ENCODE results near the gene ATP6V0B.

ATP6V0B gene

DNA sequence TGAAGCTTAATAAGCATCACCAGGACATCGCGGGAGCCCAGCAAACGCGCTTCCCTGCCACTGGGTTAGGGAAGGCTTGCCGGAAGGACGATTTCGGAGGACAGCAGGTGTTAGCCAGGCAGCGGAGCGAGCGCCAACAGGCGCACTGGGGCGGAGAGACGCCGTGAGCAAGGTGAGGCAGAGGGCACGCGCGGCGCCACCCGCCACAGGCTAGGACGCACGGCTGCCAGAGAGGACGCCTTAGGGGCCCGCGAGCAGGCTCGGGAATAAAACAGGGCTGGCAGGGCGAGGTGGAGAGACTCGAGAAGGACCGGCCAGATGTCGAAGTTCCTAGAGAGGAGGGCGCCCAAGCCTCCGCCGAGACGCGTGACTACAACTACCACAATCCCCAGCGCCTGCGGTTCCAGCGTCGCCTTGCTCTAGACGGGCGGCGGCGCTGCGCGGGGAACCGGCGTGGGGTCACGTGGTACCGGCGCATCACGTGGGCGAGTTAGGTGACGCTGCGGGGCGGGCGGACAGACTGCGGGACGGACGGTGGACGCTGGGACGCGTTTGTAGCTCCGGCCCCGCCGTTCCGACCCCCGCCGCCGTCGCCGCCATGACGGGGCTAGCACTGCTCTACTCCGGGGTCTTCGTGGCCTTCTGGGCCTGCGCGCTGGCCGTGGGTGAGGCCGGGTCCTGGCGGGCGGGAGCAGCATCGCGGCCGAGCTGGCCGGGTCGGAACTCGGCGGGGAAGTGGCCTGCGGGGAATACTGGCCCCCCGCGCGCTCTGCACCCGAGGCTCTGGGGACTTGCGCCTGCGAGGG, at the start of gene ATP6V0B:
Gene ATP6V0B (plus strand): TSS at position 518 of the 806 bp plus-strand sequence. CDS start 81 bp downstream, at position 599.
- in situ Hi-C loops (cut with HindIII; ENCODE audit: low sequenced_read_pairs): loop anchor here (5.0 kb wide), 2 partner anchors 37 to 53 kb away; no protein-coding TSS in a partner anchor

DNA sequence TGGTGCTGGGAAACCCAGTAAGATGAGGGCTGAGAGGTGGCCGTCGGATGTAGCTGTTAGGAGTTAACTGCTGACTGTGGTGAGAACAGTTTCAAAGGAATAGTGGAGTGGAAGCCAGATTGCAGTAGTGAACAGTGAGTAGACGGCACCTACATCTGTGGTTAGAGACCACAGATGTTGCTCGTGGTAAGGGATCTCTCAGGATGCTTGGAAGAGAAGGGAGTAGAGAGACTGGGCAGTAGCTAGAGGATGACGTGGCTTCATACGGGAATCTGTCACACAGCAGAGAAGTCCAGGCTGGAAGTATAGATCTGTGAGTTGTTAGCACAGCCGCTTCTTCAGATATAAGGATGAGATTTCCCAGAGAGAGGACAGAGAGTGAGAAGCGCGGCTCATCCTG, 48.9 kb upstream of the ATP6V0B start:
- in situ Hi-C loops (cut with HindIII; ENCODE audit: low sequenced_read_pairs): loop anchor here (25.0 kb wide), 1 partner anchor 689 kb away; no protein-coding TSS in a partner anchor

DNA sequence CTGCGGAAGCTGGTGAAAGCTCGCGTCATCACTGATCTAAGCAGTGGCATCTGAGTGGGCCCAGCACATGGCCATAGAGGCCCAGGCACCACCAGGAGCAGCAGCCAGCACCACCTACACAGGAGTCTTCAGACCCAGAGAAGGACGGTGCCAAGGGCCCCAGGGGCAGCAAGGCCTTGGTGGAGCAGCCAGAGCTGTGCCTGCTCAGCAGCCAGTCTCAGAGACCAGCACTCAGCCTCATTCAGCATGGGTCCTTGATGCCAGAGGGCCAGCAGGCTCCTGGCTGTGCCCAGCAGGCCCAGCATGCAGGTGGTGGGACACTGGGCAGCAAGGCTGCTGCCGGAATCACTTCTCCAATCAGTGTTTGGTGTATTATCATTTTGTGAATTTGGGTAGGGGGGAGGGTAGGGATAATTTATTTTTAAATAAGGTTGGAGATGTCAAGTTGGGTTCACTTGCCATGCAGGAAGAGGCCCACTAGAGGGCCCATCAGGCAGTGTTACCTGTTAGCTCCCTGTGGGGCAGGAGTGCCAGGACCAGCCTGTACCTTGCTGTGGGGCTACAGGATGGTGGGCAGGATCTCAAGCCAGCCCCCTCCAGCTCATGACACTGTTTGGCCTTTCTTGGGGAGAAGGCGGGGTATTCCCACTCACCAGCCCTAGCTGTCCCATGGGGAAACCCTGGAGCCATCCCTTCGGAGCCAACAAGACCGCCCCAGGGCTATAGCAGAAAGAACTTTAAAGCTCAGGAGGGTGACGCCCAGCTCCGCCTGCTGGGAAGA, 44.4 kb upstream of the ATP6V0B start:
- in situ Hi-C loops (cut with HindIII; ENCODE audit: low sequenced_read_pairs): loop anchor here (25.0 kb wide), 1 partner anchor 693 kb away; no protein-coding TSS in a partner anchor

DNA sequence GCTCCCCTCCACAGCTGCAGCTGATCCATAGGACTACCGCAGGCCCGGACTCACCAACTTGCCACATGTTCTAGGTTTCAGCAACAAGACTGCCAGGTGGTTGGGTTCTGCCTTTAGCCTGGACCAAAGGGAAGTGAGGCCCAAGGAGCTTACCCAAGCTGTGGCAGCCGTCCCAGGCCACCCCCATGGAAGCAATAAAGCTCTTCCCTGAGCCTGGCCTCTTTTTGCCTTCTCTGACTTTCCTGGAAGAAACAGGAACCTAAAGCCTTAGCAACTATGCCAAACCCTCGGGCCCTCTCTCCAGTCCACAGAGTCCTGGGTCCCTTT, 43.8 kb upstream of the ATP6V0B start:
- in situ Hi-C loops (cut with HindIII; ENCODE audit: low sequenced_read_pairs): loop anchor here (25.0 kb wide), 1 partner anchor 694 kb away; no protein-coding TSS in a partner anchor

DNA sequence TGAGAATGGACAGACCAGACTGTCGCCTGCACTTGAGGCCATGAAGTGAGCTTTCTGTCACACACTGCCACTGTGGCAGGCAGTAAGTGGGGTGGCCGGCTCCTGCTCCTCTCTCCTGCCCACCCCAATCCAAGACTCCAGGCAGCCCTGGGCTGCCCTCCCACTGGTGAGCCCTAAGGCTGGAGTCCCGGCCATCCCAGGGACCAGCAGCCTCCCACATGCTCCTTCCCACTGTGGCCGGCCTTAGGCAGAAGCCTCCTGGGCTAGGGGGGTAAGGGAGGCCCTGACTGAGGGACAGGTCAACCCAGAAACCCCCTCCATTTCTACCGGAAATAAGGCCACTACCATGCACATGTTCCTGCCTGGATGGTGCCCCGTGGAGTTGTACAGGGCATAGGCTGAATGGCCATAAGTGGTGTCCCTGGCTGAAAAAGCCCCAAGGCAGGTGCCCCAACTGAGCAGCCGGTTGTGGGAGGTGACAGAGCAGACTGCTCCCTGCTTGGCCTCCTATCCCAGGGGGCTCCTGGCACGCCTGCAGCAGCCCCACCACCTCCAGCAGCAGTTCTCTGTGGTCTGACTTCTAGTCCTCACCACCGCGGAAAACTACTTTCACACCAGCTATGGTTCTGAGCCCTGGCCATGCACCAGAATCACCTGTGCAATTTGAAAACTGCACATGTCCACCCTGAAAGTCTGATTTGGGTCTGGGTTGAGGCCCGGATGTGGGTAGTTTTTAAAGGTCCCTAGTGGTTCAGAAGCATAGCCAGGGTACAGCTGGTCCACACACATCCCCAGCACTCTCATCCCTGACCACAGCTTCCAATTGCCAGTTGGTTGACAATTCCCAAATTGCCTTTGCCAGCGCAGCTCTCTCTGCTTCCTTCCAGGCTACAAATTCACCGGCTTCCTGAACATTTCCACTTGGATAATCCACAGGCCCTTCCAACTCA, 42.8 kb upstream of the ATP6V0B start:
- in situ Hi-C loops (cut with HindIII; ENCODE audit: low sequenced_read_pairs): loop anchor here (25.0 kb wide), 1 partner anchor 695 kb away; no protein-coding TSS in a partner anchor

DNA sequence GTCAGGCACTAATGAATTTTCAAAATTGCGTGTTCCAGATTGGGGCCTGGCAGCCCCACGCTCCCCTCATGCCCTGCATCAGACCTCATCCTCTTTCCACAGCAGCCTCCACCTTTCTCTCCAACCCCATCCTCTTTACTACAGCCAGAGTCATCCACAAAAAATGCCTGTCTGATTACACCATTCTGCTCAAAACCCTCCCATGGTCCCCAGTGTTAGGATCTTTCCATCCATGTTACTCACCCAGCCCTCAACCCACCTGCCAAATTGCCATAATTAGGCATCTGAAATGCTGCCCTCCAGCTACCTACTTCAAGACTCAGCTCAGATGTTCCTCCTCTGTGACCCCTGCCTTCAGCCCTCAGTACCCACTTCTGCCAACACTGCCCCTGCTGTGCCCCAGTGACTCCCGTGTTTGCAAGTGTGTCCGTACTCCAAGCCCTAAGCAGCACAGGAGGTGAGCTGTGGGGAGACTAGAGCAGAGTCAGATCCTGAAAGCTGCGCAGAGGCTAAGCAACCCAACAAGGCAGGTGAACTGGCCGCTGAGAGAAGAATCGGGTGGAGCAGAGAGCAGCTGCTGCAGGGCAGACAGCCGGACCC, 41.9 kb upstream of the ATP6V0B start:
- in situ Hi-C loops (cut with HindIII; ENCODE audit: low sequenced_read_pairs): loop anchor here (25.0 kb wide), 1 partner anchor 696 kb away; no protein-coding TSS in a partner anchor

DNA sequence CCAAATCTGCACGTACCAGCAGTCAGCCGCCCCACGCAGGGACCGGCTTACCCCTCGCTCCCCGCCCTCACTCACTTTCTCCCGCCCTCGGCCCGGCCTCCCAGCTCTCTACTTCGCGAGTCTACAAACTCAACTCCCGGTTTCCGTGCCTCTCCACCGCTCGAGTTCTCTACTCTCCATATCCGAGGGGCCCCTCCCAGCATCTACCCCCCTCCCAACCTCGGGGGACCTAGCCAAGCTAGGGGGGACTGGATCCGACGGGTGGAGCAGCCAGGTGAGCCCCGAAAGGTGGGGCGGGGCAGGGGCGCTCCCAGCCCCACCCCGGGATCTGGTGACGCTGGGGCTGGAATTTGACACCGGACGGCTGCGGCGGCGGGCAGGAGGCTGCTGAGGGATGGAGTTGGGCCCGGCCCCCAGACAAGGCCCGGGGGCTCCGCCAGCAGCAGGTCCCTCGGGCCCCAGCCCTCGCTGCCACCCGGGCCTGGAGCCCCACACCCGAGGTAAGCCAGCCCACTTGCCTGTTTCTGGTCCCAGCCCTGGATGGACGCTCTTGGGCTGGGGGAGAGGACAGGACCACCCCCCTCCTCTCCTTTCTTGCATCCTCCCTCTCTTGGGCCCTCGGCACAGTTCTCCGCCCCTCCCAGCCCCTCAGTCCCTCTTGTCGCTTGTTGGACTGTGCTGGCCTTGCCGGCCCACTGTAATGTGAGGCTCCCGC, 41.2 kb upstream of the ATP6V0B start, which contains the start of gene ARTN:
Gene ARTN (plus strand): TSS at position 416 of the 715 bp plus-strand sequence. CDS start 1,856 bp downstream, outside the sequence.
- in situ Hi-C loops (cut with HindIII; ENCODE audit: low sequenced_read_pairs): loop anchor here (25.0 kb wide), 1 partner anchor 696 kb away; no protein-coding TSS in a partner anchor

DNA sequence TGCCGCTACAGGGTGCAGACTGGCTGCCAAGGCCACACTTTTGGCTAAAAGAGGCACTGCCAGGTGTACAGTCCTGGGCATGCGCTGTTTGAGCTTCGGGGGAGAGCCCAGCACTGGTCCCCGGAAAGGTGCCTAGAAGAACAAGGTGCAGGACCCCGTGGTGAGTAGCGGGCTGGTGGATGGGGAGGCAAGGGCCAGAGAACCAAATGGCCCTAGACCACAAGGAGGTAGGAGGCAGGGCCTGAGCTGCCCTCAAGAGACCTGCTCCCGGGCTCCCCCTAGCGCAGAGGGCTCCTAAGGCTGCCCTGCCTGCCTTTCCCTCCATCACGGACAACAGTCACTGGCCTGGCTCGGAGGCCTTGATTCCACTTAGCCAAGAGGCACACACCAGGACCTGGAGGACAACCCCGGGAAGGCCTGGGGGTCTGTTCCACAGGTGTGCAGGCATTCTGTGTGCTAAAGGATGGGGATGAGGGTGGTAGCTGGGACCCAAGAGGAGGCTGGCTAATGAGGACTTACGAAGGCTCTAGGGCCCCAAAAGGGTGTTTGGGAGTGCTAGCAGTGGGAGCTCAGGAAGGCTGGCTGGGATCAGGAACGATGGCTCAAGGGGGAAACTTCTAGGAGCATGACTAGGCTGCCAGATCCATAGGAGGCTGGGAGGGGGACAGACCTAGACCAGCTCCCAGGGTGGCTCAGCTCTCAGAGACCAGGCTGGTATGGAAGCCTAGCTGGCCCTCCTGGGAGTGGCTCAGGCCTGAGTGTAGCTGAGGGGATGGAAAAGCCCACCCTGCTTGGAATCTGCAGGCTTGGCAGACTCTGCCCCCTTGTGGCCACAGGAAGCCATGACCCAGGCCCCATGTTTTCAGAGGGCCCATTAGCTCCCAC, 40.4 kb upstream of the ATP6V0B start:
- in situ Hi-C loops (cut with HindIII; ENCODE audit: low sequenced_read_pairs): loop anchor here (25.0 kb wide), 1 partner anchor 697 kb away; no protein-coding TSS in a partner anchor

DNA sequence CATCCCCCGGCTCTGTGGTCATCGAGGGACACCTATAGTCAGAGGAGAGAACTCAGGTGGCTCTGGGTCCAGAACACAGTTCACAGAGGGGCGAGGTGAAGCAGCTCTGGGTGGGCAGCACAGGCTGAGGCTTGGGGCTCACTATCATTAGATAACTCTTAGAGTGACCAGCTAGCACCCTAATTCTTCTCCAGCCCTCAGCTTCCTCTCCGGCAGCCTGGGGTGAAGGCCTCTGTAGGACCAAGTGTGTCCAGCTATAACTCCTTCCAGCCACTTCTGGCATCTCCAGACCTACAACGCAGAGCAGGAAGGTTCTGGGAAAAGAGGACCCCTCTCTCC, 39.8 kb upstream of the ATP6V0B start:
- in situ Hi-C loops (cut with HindIII; ENCODE audit: low sequenced_read_pairs): loop anchor here (5.0 to 25.0 kb wide), 6 partner anchors 37 to 698 kb away; partner anchors contain the start of genes ATP6V0B and DPH2

DNA sequence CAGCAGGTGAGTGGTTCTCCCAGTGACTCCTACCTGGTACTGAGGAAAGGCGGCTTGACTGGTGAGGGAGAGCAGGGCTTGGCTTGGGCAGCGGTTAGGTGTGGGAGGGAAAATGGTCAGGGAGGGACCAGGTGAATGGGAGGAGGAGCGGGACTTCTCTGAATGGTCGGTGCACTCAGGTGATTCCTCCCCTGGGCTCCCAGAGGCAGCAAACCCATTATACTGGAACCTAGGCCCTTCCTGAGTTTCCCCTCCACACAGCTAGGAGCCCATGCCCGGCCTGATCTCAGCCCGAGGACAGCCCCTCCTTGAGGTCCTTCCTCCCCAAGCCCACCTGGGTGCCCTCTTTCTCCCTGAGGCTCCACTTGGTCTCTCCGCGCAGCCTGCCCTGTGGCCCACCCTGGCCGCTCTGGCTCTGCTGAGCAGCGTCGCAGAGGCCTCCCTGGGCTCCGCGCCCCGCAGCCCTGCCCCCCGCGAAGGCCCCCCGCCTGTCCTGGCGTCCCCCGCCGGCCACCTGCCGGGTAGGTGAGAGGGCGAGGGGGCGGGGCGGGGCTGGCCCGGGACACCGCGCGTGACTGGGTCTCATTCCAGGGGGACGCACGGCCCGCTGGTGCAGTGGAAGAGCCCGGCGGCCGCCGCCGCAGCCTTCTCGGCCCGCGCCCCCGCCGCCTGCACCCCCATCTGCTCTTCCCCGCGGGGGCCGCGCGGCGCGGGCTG, 38.9 kb upstream of the ATP6V0B start:
- in situ Hi-C loops (cut with HindIII; ENCODE audit: low sequenced_read_pairs): loop anchor here (5.0 to 25.0 kb wide), 6 partner anchors 36 to 699 kb away; partner anchors contain the start of genes ATP6V0B and DPH2

DNA sequence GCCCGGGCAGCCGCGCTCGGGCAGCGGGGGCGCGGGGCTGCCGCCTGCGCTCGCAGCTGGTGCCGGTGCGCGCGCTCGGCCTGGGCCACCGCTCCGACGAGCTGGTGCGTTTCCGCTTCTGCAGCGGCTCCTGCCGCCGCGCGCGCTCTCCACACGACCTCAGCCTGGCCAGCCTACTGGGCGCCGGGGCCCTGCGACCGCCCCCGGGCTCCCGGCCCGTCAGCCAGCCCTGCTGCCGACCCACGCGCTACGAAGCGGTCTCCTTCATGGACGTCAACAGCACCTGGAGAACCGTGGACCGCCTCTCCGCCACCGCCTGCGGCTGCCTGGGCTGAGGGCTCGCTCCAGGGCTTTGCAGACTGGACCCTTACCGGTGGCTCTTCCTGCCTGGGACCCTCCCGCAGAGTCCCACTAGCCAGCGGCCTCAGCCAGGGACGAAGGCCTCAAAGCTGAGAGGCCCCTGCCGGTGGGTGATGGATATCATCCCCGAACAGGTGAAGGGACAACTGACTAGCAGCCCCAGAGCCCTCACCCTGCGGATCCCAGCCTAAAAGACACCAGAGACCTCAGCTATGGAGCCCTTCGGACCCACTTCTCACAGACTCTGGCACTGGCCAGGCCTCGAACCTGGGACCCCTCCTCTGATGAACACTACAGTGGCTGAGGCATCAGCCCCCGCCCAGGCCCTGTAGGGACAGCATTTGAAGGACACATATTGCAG, 38.2 kb upstream of the ATP6V0B start:
- in situ Hi-C loops (cut with HindIII; ENCODE audit: low sequenced_read_pairs): loop anchor here (5.0 to 25.0 kb wide), 6 partner anchors 36 to 699 kb away; partner anchors contain the start of genes ATP6V0B and DPH2

DNA sequence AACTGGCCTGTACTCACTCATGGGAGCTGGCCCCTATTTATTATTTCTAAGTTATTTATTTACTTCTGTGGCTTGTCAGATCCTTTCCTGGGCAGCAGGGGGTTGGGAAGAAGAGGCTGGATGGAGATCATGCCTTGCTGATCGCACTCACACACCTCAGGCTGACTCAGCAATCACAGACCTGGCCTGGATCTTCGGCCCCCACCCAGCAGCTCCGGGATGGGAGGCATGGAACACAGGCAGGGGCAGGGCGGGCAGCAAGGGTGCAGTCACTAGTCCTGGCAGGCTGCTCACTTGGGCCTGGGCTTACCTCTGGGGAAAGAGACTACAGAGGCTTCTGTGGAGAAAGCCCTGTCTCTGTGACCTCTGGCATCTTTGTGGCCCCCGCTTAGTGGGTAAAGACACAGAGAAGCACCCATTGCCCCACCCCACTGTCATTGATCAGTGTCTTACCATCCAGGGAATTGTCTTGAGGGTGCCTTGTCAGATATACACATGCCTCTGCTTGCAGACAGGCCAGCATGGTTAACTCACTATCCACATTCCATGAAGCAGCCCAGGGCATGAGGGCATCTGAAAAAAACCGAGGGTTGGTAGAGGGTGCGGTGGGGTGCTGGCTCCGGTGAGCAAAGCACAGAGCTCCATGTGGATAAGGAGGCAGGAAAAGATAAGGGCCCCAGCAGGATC, 37.4 kb upstream of the ATP6V0B start:
- in situ Hi-C loops (cut with HindIII; ENCODE audit: low sequenced_read_pairs): loop anchor here (5.0 to 25.0 kb wide), 6 partner anchors 35 to 700 kb away; partner anchors contain the start of genes ATP6V0B and DPH2

DNA sequence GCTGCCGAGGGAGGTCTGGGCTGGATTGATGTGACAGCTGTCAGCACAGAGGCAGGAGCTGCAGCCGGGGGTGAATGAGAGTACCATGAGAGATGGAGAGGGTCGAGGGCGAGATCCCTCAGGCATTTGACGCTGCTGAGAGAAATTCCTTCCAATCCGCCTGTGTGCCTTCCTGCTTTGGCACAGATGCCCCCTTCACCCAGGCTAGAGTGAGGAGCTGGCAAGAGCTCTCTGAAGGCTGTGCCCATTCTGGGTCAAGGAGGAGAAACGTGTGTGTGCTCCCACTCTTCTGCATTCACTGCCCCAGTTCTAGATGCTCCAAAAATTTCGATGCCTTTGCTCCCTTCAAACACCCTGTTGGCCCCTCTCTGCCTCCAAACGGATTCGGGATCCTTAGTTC, 36.4 kb upstream of the ATP6V0B start:
- in situ Hi-C loops (cut with HindIII; ENCODE audit: low sequenced_read_pairs): loop anchor here (5.0 to 25.0 kb wide), 6 partner anchors 34 to 701 kb away; partner anchors contain the start of genes ATP6V0B and DPH2

DNA sequence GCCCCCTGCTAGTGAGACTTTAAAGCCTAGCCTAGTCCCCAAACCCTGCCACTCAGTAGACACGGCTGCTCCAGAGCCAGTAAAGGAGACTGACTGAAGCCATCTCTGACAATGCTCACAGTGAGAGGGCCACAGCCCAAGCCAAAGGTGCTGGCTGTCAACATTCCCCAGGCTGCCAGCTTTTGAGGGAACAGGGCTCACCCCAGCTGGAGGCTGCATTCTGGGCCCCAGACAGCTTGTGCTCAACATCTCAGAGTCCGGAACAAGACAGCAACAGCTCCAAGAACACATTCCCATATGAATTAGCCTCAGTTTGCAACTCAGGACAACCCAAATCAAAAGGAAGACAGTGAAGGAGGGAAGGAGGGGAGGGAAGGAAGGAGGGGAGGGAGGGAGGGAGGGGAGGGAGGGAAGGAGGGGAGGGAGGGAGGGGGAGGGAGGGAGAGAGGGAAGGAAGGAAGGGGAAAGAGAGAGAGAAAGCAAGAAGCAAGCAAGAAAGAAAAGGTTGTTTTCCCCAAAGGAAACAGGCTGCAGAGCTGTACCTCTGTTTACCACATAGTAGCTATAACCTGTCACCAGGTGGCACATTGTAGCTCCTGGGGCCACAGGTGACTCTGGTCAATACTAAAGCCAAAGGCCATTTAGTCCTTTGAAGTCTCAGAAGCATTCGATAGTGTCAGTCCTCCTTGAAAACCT, 35.7 kb upstream of the ATP6V0B start:
- in situ Hi-C loops (cut with HindIII; ENCODE audit: low sequenced_read_pairs): loop anchor here (5.0 to 25.0 kb wide), 6 partner anchors 33 to 702 kb away; partner anchors contain the start of genes ATP6V0B and DPH2

DNA sequence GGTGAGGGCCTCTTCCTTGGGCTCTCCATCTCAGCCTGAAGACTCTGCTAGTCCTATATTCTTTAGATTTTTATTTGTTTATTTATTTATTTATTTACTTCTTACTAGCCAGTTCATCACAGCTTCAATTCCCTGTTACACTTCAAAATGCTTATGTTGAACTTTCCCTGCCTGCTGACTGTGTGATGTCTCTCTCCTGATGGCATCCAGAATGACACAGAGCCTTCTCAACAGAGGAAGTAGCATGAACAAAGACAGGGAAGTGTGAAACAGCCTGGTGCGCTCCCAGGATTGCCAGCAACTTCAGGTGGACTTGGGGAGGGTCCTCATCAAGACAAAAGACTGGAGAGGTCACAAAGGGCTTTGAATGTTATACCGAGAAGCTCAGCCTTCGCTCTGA, 32.3 kb upstream of the ATP6V0B start:
- in situ Hi-C loops (cut with HindIII; ENCODE audit: low sequenced_read_pairs): loop anchor here (25.0 kb wide), 1 partner anchor 705 kb away; no protein-coding TSS in a partner anchor

Measured in endothelial cell of hepatic sinusoid (primary cell).